Hepatocyte (in vitro differentiated cells): ENCODE data around the gene ABLIM2. TPM values are rescaled to one million over a fixed set of nuclear protein-coding genes. Genes with fewer than 3 reads are reported as not detected.

ENCODE experiments used
- DNase-seq: peaks from one replicate; pipeline ENCODE4 v3.0.0-alpha.2; 2016; ENCODE audit warnings: low spot score
- H2AFZ ChIP-seq: fragments of 200-600 bp; sonication (generic); 2 replicates; pipeline ENCODE4 v1.6.0; 2016; ENCODE audit warnings: antibody characterized with exemption, mild to moderate bottlenecking
- H3K27ac ChIP-seq: fragments of 200-600 bp; sonication (generic); 2 replicates; pipeline ENCODE4 v1.5.1; 2016; ENCODE audit warnings: mild to moderate bottlenecking
- H3K27me3 ChIP-seq: fragments of 200-600 bp; sonication (generic); 2 replicates; pipeline ENCODE4 v1.6.1; 2016
- H3K36me3 ChIP-seq: fragments of 200-600 bp; sonication (generic); replicated peaks from 2 replicates; pipeline ENCODE4 v1.5.1; 2016; ENCODE audit warnings: low read depth; ENCODE audit not compliant: insufficient read depth
- H3K4me1 ChIP-seq: fragments of 200-600 bp; sonication (generic); 2 replicates; pipeline ENCODE4 v1.5.1; 2016; ENCODE audit warnings: mild to moderate bottlenecking, moderate library complexity; ENCODE audit not compliant: insufficient read depth
- H3K4me2 ChIP-seq: fragments of 200-600 bp; sonication (generic); 2 replicates; pipeline ENCODE4 v1.6.0; 2016
- H3K4me3 ChIP-seq: fragments of 200-600 bp; sonication (generic); 2 replicates; pipeline ENCODE4 v1.5.1; 2016; ENCODE audit warnings: mild to moderate bottlenecking
- H3K79me2 ChIP-seq: fragments of 200-600 bp; sonication (generic); 2 replicates; pipeline ENCODE4 v1.6.0; 2017; ENCODE audit warnings: mild to moderate bottlenecking
- H3K9me2 ChIP-seq: fragments of 200-600 bp; sonication (generic); replicated peaks from 2 replicates; pipeline ENCODE4 v1.6.0; 2017; ENCODE audit warnings: mild to moderate bottlenecking; ENCODE audit not compliant: insufficient read depth
- H3K9me3 ChIP-seq: fragments of 200-600 bp; sonication (generic); 2 replicates; pipeline ENCODE4 v1.5.1; 2016; ENCODE audit warnings: low read depth, mild to moderate bottlenecking
- H4K20me1 ChIP-seq: fragments of 200-600 bp; sonication (generic); 2 replicates; pipeline ENCODE4 v1.6.0; 2016; ENCODE audit warnings: mild to moderate bottlenecking; ENCODE audit not compliant: insufficient read depth, poor library complexity, severe bottlenecking
- CTCF ChIP-seq: fragments of 200-600 bp; sonication (generic); IDR thresholded peaks from 2 replicates; pipeline ENCODE4 v1.5.1; 2016; ENCODE audit warnings: antibody characterized with exemption, mild to moderate bottlenecking; ENCODE audit not compliant: poor library complexity
- EZH2 ChIP-seq: fragments of 200-600 bp; sonication (generic); IDR thresholded peaks from 2 replicates; pipeline ENCODE4 v1.6.1; 2016; ENCODE audit warnings: antibody characterized with exemption, mild to moderate bottlenecking, borderline replicate concordance
- EZH2phosphoT487 ChIP-seq: fragments of 200-600 bp; sonication (generic); IDR thresholded peaks from one replicate; pipeline ENCODE4 v1.6.1; 2018; ENCODE audit warnings: antibody characterized with exemption, mild to moderate bottlenecking, low read depth, moderate library complexity; ENCODE audit not compliant: unreplicated experiment, severe bottlenecking
- WGBS: methylation state at CpG from one replicate; pipeline ENCODE4 v1.1.6; 2016; ENCODE audit warnings: low lambda C conversion rate; ENCODE audit errors: missing lambda C conversion rate; 5-methylcytosine and 5-hydroxymethylcytosine counted together
- polyA plus RNA-seq: library from polyadenylated mRNA; unstranded; fragments of >200 nt; fragmentation: Nextera tagmentation; extraction: Ambion mirVana; gene quantifications from 2 replicates; pipeline ENCODE4 v1.2.1, GENCODE V29; 2016
- total RNA-seq: library from RNA; depleted of rRNA; stranded (reverse); fragments of >200 nt; gene quantifications from 2 replicates; pipeline ENCODE4 v1.2.3, GENCODE V29; 2014

Gene ABLIM2
- total and polyA plus RNA-seq, 2 experiments from 2014 or later = 1.7 to 2.0 TPM

- Histone ChIP-seq H2AFZ (no peak overlapping the region), H3K4me2 (no peak overlapping the region)
- TF ChIP-seq EZH2phosphoT487 = no peak
- TF ChIP-seq EZH2 = no peak
Measured at GRCh38 chr4:8055206-8055605, 103.4 kb downstream of the ABLIM2 start.

DNA sequence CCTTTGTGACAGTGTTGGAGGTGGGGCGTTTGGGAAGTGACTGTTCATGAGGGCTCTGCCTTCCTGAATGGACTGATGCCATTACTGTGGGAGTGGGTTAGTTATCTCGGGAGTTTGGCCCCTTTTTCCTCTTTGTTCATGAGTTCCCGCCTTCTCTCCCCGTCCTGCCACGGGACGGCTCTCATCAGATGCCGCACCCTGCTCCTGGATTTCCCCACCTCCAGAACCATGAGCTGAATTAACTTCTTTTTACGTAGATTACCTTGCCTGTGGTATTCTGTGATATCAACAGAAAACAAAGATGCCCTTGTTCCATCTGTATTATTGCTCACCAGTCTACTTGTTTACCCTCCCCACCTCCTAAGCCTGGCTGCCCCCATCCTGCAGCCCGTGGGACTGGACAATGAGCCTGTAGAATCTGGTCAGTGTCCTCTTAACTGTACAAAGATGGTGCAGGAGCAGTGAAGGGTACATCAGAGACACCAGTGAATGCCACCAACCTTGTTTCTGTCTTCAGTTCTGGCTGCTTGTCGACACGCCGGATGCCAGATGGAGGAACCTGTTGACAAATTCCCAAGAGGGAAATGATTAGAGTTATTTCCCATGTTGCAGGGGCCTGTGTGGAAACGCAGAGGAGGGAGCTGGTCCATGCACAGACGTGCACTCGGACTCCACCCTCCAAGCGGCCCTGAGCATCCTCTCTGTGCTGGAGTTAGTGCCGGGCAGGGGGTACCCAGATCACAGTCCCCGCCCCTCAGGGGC, 104.7 kb downstream of the ABLIM2 start:
- H3K27ac ChIP-seq = no peak overlapping the region
- peaks cover 8% of the 10 kb centered on the region for H3K4me1 ChIP-seq
- no peaks in the 10 kb centered on the region for H3K36me3 ChIP-seq
- no peak overlapping the region for H3K4me2 ChIP-seq
- H3K9me3 ChIP-seq = no peaks in the 10 kb centered on the region
- no peak overlapping the region for H3K4me3 ChIP-seq
- H2AFZ ChIP-seq = no peak overlapping the region
- H4K20me1 ChIP-seq = no peaks in the 10 kb centered on the region
- DNase-seq = no peak
- TF ChIP-seq CTCF (no peak), EZH2 (no peak), EZH2phosphoT487 (no peak)
- H3K9me2 ChIP-seq = no peaks in the 10 kb centered on the region
- 91% methylated on average over 18 of the region's 18 CpGs for WGBS
- H3K79me2 ChIP-seq = no peaks in the 10 kb centered on the region
- no peaks in the 10 kb centered on the region for H3K27me3 ChIP-seq

More at GRCh38 chr4:8055206-8055605, 103.4 kb downstream of the ABLIM2 start:
- Histone ChIP-seq H3K27me3 (no peaks in the 10 kb centered on the region), H3K4me3 (no peak overlapping the region), H3K79me2 (no peaks in the 10 kb centered on the region), H3K4me1 (peaks cover 8% of the 10 kb centered on the region), H3K36me3 (no peaks in the 10 kb centered on the region), H3K27ac (no peak overlapping the region), H3K9me3 (no peaks in the 10 kb centered on the region), H3K9me2 (no peaks in the 10 kb centered on the region), H4K20me1 (no peaks in the 10 kb centered on the region)
- DNase-seq = no peak
- WGBS = 98% methylated on average over 6 of the region's 6 CpGs

DNA sequence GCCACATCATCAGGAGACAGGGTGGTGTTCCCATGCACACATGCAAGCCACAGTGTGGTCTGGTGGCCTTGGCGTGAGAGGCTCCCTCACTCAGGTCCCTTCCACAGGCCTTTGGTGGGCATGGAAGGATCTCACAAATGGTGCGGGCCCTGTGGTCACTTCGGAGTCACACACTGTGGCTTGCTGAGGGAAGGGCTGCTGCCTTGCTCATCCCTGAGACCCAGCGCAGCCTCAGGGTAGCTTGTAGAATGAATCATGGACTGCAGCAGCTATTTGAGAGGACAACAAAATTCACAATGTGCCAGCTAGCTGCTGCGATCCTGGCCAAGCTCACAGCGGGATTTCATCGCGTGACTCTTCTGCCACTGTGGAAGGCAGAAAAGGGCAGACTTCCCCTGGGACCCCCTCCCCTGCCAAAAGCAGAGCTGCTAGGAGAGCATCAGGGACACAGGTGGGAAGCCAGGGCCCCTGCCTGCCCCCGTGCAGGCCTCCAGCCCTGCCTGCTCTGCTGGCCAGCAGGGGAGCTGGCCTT, 106.4 kb downstream of the ABLIM2 start:
- H3K9me3 ChIP-seq = no peaks in the 10 kb centered on the region
- no peak overlapping the region for H2AFZ ChIP-seq
- no peaks in the 10 kb centered on the region for H3K9me2 ChIP-seq
- no peak overlapping the region for H3K4me2 ChIP-seq
- no peak overlapping the region for H3K27ac ChIP-seq
- H3K79me2 ChIP-seq = no peaks in the 10 kb centered on the region
- DNase-seq = no peak
- no peaks in the 10 kb centered on the region for H3K27me3 ChIP-seq
- no peaks in the 10 kb centered on the region for H4K20me1 ChIP-seq
- no peaks in the 10 kb centered on the region for H3K36me3 ChIP-seq
- no peak for TF ChIP-seq CTCF
- TF ChIP-seq EZH2phosphoT487 = no peak
- TF ChIP-seq EZH2 = no peak
- H3K4me3 ChIP-seq = no peak overlapping the region
- WGBS = 95% methylated on average over 9 of the region's 9 CpGs
- H3K4me1 ChIP-seq = peaks cover 8% of the 10 kb centered on the region

DNA sequence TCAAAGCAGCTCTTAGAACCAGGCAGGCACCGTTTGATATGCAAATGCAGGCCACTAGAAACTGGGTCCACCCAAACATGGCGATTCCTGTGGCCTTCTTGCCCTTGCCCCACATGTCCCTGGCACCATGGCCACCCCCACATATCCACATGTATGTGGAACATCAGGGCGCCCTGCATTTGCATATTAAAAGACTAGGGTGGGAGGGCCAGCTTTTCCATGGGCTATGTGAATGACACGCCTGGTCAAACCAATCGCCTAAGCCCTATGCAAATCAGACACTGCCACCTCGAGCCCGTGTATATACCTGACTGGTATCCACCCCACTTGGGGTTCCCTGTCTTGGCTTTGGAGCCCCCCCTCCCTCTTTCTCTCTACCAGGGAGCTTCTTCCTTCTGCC, 107.0 kb downstream of the ABLIM2 start:
- DNase-seq = no peak
- WGBS = 85% methylated on average over 7 of the region's 7 CpGs
- H3K4me1 ChIP-seq = peaks cover 8% of the 10 kb centered on the region

More for the DNA sequence above, 107.0 kb downstream of the ABLIM2 start:
- H4K20me1 ChIP-seq = no peaks in the 10 kb centered on the region
- no peaks in the 10 kb centered on the region for H3K9me3 ChIP-seq
- H3K79me2 ChIP-seq = no peaks in the 10 kb centered on the region
- no peak overlapping the region for H2AFZ ChIP-seq
- H3K27ac ChIP-seq = no peak overlapping the region
- TF ChIP-seq CTCF (no peak), EZH2phosphoT487 (no peak), EZH2 (no peak)
- H3K9me2 ChIP-seq = no peaks in the 10 kb centered on the region
- H3K4me2 ChIP-seq = no peak overlapping the region
- no peaks in the 10 kb centered on the region for H3K27me3 ChIP-seq
- no peaks in the 10 kb centered on the region for H3K36me3 ChIP-seq
- H3K4me3 ChIP-seq = no peak overlapping the region
